ENCODE data around the gene TBC1D2B.
"Not testable (repeated sequence)": the region's sequence is repeated elsewhere in the genome, so short reads cannot be mapped to it uniquely, and the experiment has no call there.

Gene TBC1D2B

GRCh38 chr15:77958716-77959431 is 118.6 kb downstream of the TBC1D2B start:
- no CpG with 5 or more reads among the region's 7 CpGs for WGBS (ENCODE audit: insufficient coverage, insufficient read length)
- not testable (repeated sequence) for H3K9me3 ChIP-seq (ENCODE audit: control insufficient read depth, insufficient read depth, low read length); H3K36me3 ChIP-seq (ENCODE audit: control insufficient read depth, insufficient read depth, low read length); DNase-seq (ENCODE audit: low read depth, low spot score); H3K4me1 ChIP-seq (ENCODE audit: control insufficient read depth, insufficient read depth, low read length); H3K27ac ChIP-seq (ENCODE audit: low read length); H3K27me3 ChIP-seq (ENCODE audit: control insufficient read depth, insufficient read depth, low read length); H3K4me3 ChIP-seq (ENCODE audit: low read length)

GRCh38 chr15:77958021-77958420 is 119.5 kb downstream of the TBC1D2B start:
- DNase-seq (ENCODE audit: low read depth, low spot score); H3K36me3 ChIP-seq (ENCODE audit: control insufficient read depth, insufficient read depth, low read length); H3K27me3 ChIP-seq (ENCODE audit: control insufficient read depth, insufficient read depth, low read length); H3K4me3 ChIP-seq (ENCODE audit: low read length); H3K9me3 ChIP-seq (ENCODE audit: control insufficient read depth, insufficient read depth, low read length); H3K27ac ChIP-seq (ENCODE audit: low read length); H3K4me1 ChIP-seq (ENCODE audit: control insufficient read depth, insufficient read depth, low read length): not testable (repeated sequence)
- WGBS (ENCODE audit: insufficient coverage, insufficient read length): no CpG with 5 or more reads among the region's 2 CpGs

- H3K4me3 ChIP-seq (ENCODE audit: low read length); H3K4me1 ChIP-seq (ENCODE audit: control insufficient read depth, insufficient read depth, low read length); H3K9me3 ChIP-seq (ENCODE audit: control insufficient read depth, insufficient read depth, low read length); H3K27me3 ChIP-seq (ENCODE audit: control insufficient read depth, insufficient read depth, low read length); DNase-seq (ENCODE audit: low read depth, low spot score); H3K36me3 ChIP-seq (ENCODE audit: control insufficient read depth, insufficient read depth, low read length); H3K27ac ChIP-seq (ENCODE audit: low read length): not testable (repeated sequence)
- WGBS (ENCODE audit: insufficient coverage, insufficient read length): no CpG with 5 or more reads among the region's 5 CpGs
Measured at GRCh38 chr15:77953926-77954325, 123.6 kb downstream of the TBC1D2B start.

GRCh38 chr15:77952928-77953446 is 124.5 kb downstream of the TBC1D2B start:
- WGBS (ENCODE audit: insufficient coverage, insufficient read length): no CpG with 5 or more reads among the region's 5 CpGs
- not testable (repeated sequence) for H3K4me1 ChIP-seq (ENCODE audit: control insufficient read depth, insufficient read depth, low read length); H3K27me3 ChIP-seq (ENCODE audit: control insufficient read depth, insufficient read depth, low read length); H3K27ac ChIP-seq (ENCODE audit: low read length); DNase-seq (ENCODE audit: low read depth, low spot score); H3K4me3 ChIP-seq (ENCODE audit: low read length); H3K9me3 ChIP-seq (ENCODE audit: control insufficient read depth, insufficient read depth, low read length); H3K36me3 ChIP-seq (ENCODE audit: control insufficient read depth, insufficient read depth, low read length)

- not testable (repeated sequence) for H3K4me1 ChIP-seq (ENCODE audit: control insufficient read depth, insufficient read depth, low read length); H3K9me3 ChIP-seq (ENCODE audit: control insufficient read depth, insufficient read depth, low read length); DNase-seq (ENCODE audit: low read depth, low spot score); H3K27ac ChIP-seq (ENCODE audit: low read length); H3K4me3 ChIP-seq (ENCODE audit: low read length); H3K27me3 ChIP-seq (ENCODE audit: control insufficient read depth, insufficient read depth, low read length); H3K36me3 ChIP-seq (ENCODE audit: control insufficient read depth, insufficient read depth, low read length)
- WGBS (ENCODE audit: insufficient coverage, insufficient read length): no CpG with 5 or more reads among the region's 5 CpGs
Measured at GRCh38 chr15:77951105-77951786, 126.3 kb downstream of the TBC1D2B start.

GRCh38 chr15:77950470-77950869 is 127.0 kb downstream of the TBC1D2B start:
- H3K4me3 ChIP-seq (ENCODE audit: low read length): not testable (repeated sequence)

GRCh38 chr15:77945566-77945965 is 131.9 kb downstream of the TBC1D2B start:
- no peaks in the 10 kb centered on the region for H3K27me3 ChIP-seq (ENCODE audit: control insufficient read depth, insufficient read depth, low read length)
- no peak overlapping the region for H3K4me3 ChIP-seq (ENCODE audit: low read length)
- H3K36me3 ChIP-seq (ENCODE audit: control insufficient read depth, insufficient read depth, low read length): no peaks in the 10 kb centered on the region
- 0 out of 2 replicates have a peak, but pooled peaks cover 2% of the 10 kb centered on the region for H3K4me1 ChIP-seq (ENCODE audit: control insufficient read depth, insufficient read depth, low read length)
- no peak for DNase-seq (ENCODE audit: low read depth, low spot score)
- no peaks in the 10 kb centered on the region for H3K9me3 ChIP-seq (ENCODE audit: control insufficient read depth, insufficient read depth, low read length)
- H3K27ac ChIP-seq (ENCODE audit: low read length): no peak overlapping the region
- no CpG with 5 or more reads among the region's 2 CpGs for WGBS (ENCODE audit: insufficient coverage, insufficient read length)

More at GRCh38 chr15:77950470-77950869, 127.0 kb downstream of the TBC1D2B start:
- not testable (repeated sequence) for DNase-seq (ENCODE audit: low read depth, low spot score); H3K9me3 ChIP-seq (ENCODE audit: control insufficient read depth, insufficient read depth, low read length); H3K27me3 ChIP-seq (ENCODE audit: control insufficient read depth, insufficient read depth, low read length); H3K36me3 ChIP-seq (ENCODE audit: control insufficient read depth, insufficient read depth, low read length); H3K4me1 ChIP-seq (ENCODE audit: control insufficient read depth, insufficient read depth, low read length); H3K27ac ChIP-seq (ENCODE audit: low read length)
- WGBS (ENCODE audit: insufficient coverage, insufficient read length): no CpG with 5 or more reads among the region's 2 CpGs

Measured in iPS DF 6.9 (cell line).